Measurements from ENCODE around the gene DCTN3. TPM values are rescaled to one million over a fixed set of nuclear protein-coding genes. Genes with fewer than 3 reads are reported as not detected.
A peak's percentile ranks its signal among the peaks of the same experiment; 100 is the strongest.

The DCTN3 gene
- polyA plus RNA-seq, 4 donors = 86.6 to 102 (median 94.2) TPM

DNA sequence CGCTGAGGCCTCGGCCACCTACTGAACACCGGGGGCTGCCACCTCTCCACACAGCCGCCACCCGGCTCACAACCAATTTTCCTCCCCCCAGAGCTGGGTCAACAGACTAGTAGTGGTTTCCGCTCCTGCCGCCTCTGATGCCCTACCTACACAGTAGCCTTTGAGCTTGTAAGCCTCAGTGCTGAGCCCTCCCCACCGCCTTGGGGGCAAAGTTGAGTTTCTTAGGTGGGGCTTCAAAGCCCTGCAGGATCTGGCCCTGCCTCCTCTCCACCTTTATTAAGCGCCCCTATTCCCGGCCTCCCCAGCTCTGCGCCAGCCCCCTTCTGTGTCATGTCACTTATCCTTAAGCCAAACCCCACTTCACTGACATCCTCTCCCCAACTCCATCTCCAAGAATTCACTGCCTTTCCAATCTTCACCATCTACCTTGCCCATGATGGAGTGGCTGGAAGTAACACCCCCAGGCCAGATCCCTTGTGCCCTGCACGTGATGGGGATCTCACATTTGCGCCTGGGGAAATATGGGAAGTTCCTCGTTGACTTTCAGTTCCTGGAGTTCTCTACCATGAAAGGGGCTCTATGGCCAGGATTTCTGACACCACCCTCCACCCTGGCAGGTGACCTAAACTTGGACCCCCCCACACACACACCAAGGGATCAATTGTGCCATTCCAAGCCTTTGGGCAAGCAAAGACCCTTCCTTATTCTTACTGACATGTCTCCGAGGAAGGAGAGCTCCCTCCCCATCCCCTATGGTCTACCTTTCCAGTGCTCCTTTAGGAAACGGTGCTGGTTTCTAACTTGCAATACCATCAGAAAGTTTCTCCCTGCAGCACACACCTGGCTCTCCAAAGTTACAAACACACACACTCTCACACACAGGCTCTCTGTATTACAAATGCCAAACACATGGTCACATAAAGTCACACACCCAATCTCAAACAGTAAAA lies 28.1 kb downstream of the DCTN3 start:
- no peak for DNase-seq (ENCODE audit: low read depth in 4 of 4, low spot score in 3 of 4)

DNA sequence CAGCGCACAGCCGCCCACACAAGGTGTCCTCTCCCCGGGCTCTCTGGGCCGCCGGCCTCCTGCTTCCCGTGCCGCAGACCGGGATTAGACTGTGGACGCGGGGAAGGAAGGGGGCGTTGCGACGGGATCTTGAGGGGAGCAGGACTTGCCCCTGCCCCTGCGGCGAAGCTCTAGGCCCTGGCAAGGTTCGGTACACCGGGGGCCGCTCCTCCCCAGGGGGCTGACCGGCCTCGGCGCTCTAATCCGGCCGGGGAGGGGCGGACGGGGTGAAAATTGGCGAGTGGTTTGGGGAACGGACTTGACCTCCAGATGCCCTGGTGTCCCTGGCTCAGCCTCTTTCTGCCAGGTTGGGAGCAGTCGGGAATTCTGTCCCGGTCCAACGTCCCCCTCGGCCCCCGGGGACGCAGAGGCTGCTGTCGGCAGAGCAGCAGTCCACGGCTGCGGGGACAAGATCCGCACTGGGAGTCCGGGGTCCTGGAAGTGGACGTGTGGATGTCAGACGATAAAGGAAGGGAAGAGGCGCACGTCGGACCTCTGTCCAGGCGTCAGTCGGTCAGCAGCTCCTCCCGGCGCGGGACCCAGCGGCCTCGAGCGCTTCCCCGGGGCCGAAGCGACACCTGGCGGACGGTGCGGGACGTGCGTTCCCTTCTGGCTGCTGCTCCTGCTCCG lies 28.9 kb downstream of the DCTN3 start:
- DNase-seq (ENCODE audit: low read depth in 4 of 4, low spot score in 3 of 4) = no peak

GRCh38 chr9:34590381-34591247 lies 29.7 kb downstream of the DCTN3 start:
- DNase-seq (ENCODE audit: low read depth in 4 of 4, low spot score in 3 of 4) = no peak

DNA sequence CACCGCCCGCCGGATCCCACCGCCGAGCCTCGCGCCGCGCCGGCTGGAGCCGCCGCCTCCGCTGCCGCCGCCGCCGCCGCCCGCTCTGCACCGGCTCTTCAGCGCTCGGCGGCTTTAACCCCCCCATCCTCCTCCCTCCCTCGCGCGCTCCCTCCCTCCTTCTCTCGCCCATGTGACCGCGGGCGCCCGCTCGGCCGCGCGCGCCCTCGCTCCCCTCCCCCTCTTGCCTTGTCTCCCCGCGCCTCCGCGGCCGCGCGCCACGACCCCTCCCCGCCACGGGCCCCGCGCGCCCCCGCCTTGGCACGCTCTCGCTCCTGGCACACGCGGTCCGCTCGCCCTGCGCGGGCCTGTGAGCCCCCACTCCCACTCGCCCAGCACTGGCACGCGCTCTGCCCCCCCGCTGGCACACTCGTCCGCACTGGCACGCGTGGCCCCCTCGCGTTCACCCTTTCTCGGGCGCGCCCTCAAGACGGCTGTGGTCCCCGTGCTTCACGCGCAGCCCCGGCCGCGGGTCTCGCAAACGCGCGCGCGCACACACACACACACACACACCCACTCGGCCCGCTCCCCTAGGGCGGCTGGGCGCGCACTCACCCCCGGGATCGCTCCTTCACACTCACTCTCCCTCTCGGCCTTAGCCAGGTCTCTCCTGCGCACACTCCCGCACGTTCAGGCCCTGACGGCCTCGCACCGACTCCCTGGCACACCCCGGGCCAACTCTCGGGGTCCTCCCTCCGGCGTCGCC lies 30.5 kb downstream of the DCTN3 start, which contains the start of gene CNTFR:
CNTFR (minus strand) TSS at position 89 of the 745 bp plus-strand sequence. CDS start 20,743 bp downstream, outside the sequence.
- DNase-seq (ENCODE audit: low read depth in 4 of 4, low spot score in 3 of 4) = no peak

- DNase-seq (ENCODE audit: low read depth in 4 of 4, low spot score in 3 of 4) = no peak
Measured at GRCh38 chr9:34588671-34589635, 31.3 kb downstream of the DCTN3 start.

DNA sequence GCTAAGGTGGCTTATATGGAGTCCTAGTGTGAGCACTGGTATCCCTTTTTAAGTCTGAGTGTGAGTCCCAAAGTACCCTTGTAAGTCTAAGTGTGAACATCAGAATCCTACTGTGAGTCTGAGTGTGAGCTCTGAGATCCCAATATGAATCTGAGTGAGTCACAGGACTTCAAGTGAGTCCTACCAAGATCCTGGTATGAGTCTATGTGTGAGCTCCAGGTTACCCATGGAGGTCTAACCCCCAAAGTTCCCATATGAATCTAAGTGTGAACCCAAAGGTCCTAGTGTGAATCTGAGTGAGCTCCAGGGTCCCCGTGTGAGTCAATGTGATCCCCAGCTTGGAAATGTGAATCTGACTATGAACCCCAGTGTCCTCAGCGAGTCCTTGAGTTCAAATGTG lies 33.0 kb downstream of the DCTN3 start:
- no peak for DNase-seq (ENCODE audit: low read depth in 4 of 4, low spot score in 3 of 4)

- no peak for DNase-seq (ENCODE audit: low read depth in 4 of 4, low spot score in 3 of 4)
Measured at GRCh38 chr9:34585946-34586669, 34.2 kb downstream of the DCTN3 start.

DNA sequence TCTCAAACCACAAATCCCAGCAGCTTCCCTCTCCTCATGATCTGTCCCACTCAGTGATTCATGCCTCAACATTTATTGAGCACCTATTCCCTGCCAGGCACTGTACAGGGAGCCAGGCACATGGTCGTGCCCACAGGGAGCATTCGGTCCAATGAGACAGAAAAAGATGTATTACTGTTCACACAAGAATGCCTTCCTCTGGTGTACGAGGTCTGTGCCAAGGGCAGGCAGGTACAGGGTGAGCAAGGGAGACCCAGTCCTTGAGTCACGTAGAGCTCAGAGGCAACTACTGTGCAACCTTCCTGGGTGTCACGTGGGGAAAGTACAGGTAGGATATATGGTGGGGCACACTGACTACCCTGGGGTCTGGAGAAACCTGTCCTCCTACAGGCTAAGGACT lies 35.3 kb downstream of the DCTN3 start:
- DNase-seq (ENCODE audit: low read depth in 4 of 4, low spot score in 3 of 4) = no peak

DNA sequence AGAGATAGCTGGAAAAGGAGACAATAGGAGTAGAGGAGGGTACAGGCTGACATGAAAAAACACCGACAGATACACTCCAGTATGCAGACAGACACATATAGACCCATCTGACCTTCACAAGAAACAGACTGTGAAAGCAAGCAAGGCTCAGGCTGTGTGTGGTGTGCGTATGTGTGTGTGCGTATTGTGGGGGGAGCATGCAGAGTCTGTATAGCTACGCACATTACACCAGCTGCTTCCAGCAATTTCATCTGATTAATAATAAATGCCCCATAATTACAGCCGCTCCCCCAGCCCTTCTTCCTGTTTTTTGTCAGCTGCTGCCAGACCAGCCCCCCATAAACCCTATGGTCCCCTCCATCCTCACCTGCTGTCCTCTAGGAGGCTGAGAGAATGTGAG lies 37.5 kb downstream of the DCTN3 start:
- DNase-seq (ENCODE audit: low read depth in 4 of 4, low spot score in 3 of 4) = no peak

- DNase-seq (ENCODE audit: low read depth in 4 of 4, low spot score in 3 of 4) = no peak
Measured at GRCh38 chr9:34581318-34581717, 39.0 kb downstream of the DCTN3 start.

GRCh38 chr9:34580358-34580757 lies 39.9 kb downstream of the DCTN3 start:
- DNase-seq (ENCODE audit: low read depth in 4 of 4, low spot score in 3 of 4) = no peak

DNA sequence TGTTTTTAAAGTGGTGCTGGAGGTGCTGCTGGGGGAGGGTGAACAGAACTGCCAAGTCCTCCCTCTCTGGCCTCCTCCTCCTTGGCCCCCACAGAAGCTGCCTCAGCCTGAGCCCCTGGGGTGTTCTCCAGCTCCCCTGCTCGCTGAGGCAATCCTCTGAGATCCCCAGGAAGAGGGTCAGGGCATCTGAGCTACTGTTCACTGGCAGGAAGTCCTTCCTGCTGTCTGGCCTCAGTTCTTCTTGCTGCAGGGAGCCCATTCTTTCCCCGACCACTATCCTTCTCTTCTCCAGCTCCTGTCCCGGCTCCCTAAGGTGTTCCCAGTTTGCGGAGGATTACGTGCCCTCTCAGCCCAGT lies 40.5 kb downstream of the DCTN3 start:
- DNase-seq (ENCODE audit: low read depth in 4 of 4, low spot score in 3 of 4) = no peak

- DNase-seq (ENCODE audit: low read depth in 4 of 4, low spot score in 3 of 4) = no peak
Measured at GRCh38 chr9:34579104-34579807, 41.0 kb downstream of the DCTN3 start.

DNA sequence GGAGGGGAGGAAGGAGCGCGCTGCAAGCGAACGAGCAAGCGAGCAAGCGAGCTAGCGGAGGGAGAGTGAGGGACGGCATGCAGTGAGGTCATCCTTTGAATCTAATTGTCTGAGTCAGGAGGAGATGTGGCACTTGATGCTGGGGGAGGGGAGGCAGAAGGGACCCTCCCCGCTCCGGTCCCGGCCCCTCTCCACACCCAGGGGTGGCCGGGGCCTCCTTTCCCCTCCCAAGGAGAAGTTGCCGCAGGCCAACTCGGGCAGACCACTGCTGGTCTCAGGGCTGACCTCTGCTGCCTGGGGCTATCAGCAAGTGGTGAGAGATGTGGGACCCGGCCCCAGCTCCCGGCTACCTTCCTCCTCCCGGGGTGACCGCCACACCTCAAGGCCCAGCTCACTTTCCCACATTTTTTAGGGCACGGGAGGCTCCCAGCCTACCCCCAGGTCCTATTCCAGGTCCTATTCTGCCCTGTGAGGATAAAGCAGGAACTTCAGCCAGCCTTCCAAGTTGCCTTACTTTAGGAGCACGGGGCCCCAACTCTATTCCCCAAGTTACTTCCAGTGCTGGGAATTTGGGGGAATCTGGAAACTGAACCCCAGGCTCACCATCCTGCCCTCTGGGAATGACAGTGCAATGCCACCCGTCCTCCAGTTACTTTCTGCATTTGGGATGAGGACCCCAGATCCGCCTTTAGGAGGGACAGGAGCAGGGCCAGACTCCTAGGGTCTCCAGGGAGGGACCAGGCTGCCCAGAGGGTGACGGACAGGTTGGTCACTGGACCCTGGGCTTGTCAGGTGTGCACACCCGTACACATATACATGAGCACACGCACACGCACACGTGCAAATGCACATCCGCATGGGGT lies 41.8 kb downstream of the DCTN3 start:
- DNase-seq (ENCODE audit: low read depth in 4 of 4, low spot score in 3 of 4) = no peak

GRCh38 chr9:34577400-34578240 lies 42.7 kb downstream of the DCTN3 start:
- peak in 1 of 4 donors; percentile 71 for DNase-seq (ENCODE audit: low read depth in 4 of 4, low spot score in 3 of 4)

Data from left renal pelvis (tissue), 4 donors.